Upper lobe of left lung (tissue), 6 donors: ENCODE measurements around the gene TNS3. TPM values are rescaled to one million over a fixed set of nuclear protein-coding genes. Genes with fewer than 3 reads are reported as not detected.
"Not testable (repeated sequence)": the region's sequence is repeated elsewhere in the genome, so short reads cannot be mapped to it uniquely, and the experiment has no call there.

Experiments
- ATAC-seq, 2 donors: fragments of 200-7000 bp; cut with Tn5 transposase; one replicate each; pipeline ENCODE4 v1.9.1; 2022; ENCODE audit warnings: mild to moderate bottlenecking in 2 of 2, moderate library complexity in 2 of 2; ENCODE audit not compliant: low FRiP score in 2 of 2
- DNase-seq, 2 donors: peaks; one replicate each; pipeline ENCODE4 v3.0.0-alpha.2; 2019 to 2020
- H3K27ac ChIP-seq, 4 donors: fragments of 200-600 bp; sonication (generic); one replicate each; pipeline ENCODE4 v1.5.1; 2016 to 2019
- H3K27me3 ChIP-seq, 4 donors: fragments of 200-600 bp; sonication (generic); one replicate each; pipeline ENCODE4 v1.5.1; 2017 to 2019
- H3K36me3 ChIP-seq, 4 donors: fragments of 200-600 bp; sonication (generic); one replicate each; pipeline ENCODE4 v1.5.1; 2016 to 2019
- H3K4me1 ChIP-seq, 4 donors: fragments of 200-600 bp; sonication (generic); one replicate each; pipeline ENCODE4 v1.5.1; 2018 to 2019
- H3K4me3 ChIP-seq, 4 donors: fragments of 200-600 bp; sonication (generic); one replicate each; pipeline ENCODE4 v1.5.1; 2017 to 2019; ENCODE audit warnings: mild to moderate bottlenecking in 2 of 4, moderate library complexity in 1 of 4
- H3K9me3 ChIP-seq, 4 donors: fragments of 200-600 bp; sonication (generic); one replicate each; pipeline ENCODE4 v1.5.1; 2018 to 2019
- CTCF ChIP-seq, 6 experiments: fragments of 450-650 bp in 4 of 6; fragments of 200-600 bp in 2 of 6; sonication (generic) in 2 of 6; IDR thresholded peaks; one replicate each; pipeline ENCODE4 v1.5.1; 2016 to 2019; ENCODE audit warnings: antibody characterized with exemption in 6 of 6
- EP300 ChIP-seq, 4 donors: sonication (generic); formaldehyde crosslinking; IDR thresholded peaks; one replicate each; pipeline ENCODE4 v1.5.1; 2017; ENCODE audit warnings: antibody characterized with exemption in 4 of 4, control low read depth in 2 of 4
- POLR2A ChIP-seq, 4 donors: fragments of 450-650 bp; IDR thresholded peaks; one replicate each; pipeline ENCODE4 v1.5.1; 2016 to 2017; ENCODE audit warnings: antibody characterized with exemption in 4 of 4, mild to moderate bottlenecking in 2 of 4
- POLR2AphosphoS5 ChIP-seq, 2 donors: sonication (generic); formaldehyde crosslinking; IDR thresholded peaks; one replicate each; pipeline ENCODE4 v1.5.1; 2017; ENCODE audit warnings: antibody characterized with exemption in 2 of 2
- WGBS, 2 donors: methylation state at CpG; one replicate each; pipeline ENCODE4 v1.1.5; 2017 to 2018; 5-methylcytosine and 5-hydroxymethylcytosine counted together
- total RNA-seq, 6 donors: library from RNA; depleted of rRNA in 4 of 6; stranded (reverse); fragments of >200 nt in 4 of 6; gene quantifications; one replicate each; pipeline versions ENCODE4 v1.1.0 to v1.2.1, GENCODE V29; 2016 to 2021
- donor health status: DM: no; HTN: no; CAD: no; lungs with moderate emphysema.
- donor health status: DM: no; HTN: yes; CAD: no; lungs with severe emphysema.

The TNS3 gene
- total RNA-seq, 6 donors from 2014 or later: 90.6 to 266 (median 143) TPM

DNA sequence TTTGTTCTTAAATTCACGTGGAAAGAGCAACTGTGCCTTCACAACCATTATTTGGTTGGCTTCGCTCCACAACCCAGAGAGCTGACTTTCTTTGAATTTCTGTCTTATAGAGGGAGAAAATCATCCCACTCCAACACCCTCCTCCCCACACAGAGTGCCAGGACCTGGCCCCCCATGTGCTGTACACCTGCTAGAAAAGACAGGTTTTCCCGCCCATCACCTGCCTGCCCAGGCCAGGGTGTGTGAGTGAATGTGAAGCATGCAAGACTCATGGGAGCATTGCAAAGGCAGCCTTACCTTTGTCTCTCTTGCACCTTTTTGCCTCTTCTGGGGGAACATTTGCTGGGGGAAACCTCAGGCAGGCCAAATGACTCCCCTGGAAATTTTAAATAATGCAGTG lies 319.0 kb downstream of the TNS3 start:
- no peak for ATAC-seq
- no peak for TF ChIP-seq EP300 (IDR thresholded peaks at IDR 0.05)
- no peak for TF ChIP-seq POLR2A (IDR thresholded peaks at IDR 0.05)
- no peak for TF ChIP-seq POLR2AphosphoS5 (IDR thresholded peaks at IDR 0.05)
- TF ChIP-seq CTCF (IDR thresholded peaks at IDR 0.05): no peak
- Histone ChIP-seq H3K27ac (no peak overlapping the region), H3K4me1 (peaks cover 3 to 12% (median 9%) of the 10 kb centered on the region in 4 donors), H3K4me3 (no peak overlapping the region), H3K9me3 (no peaks in the 10 kb centered on the region), H3K36me3 (no peaks in the 10 kb centered on the region), H3K27me3 (no peaks in the 10 kb centered on the region)
- WGBS, 2 donors: 89 to 93% methylated on average over 3 of the region's 3 CpGs
- DNase-seq: no peak

DNA sequence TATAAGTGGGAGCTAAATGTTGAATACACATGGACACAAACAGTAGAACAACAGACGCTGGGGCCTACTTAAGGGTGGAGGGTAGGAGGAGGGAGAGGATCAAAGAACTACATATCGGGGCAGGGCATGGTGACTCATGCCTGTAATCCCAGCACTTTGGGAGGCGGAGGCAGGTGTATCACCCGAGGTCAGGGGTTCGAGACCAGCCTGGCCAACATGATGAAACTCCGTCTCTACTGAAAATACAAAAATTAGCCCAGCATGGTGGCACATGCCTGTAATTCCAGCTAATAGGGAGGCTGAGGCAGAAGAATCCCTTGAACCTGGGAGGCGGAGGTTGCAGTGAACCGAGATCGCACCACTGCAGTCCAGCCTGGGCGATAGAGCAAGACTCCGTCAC lies 319.8 kb downstream of the TNS3 start:
- H3K27me3 ChIP-seq, H3K9me3 ChIP-seq, ATAC-seq, H3K27ac ChIP-seq, H3K36me3 ChIP-seq, DNase-seq, H3K4me3 ChIP-seq: not testable (repeated sequence)
- WGBS, 2 donors: 93 to 96% methylated on average over 11 of the region's 11 CpGs
- peaks cover 3 to 12% (median 8%) of the 10 kb centered on the region in 4 donors for H3K4me1 ChIP-seq

- Histone ChIP-seq H3K4me3 (no peak overlapping the region), H3K9me3 (no peaks in the 10 kb centered on the region), H3K36me3 (no peaks in the 10 kb centered on the region), H3K27me3 (no peaks in the 10 kb centered on the region), H3K4me1 (no peaks in the 10 kb centered on the region), H3K27ac (no peak overlapping the region)
- ATAC-seq (no peak), DNase-seq (no peak)
- TF ChIP-seq POLR2A (IDR thresholded peaks at IDR 0.05) (no peak), EP300 (IDR thresholded peaks at IDR 0.05) (no peak), POLR2AphosphoS5 (IDR thresholded peaks at IDR 0.05) (no peak), CTCF (IDR thresholded peaks at IDR 0.05) (no peak)
- 96 to 100% methylated on average over 1 of the region's 1 CpG for WGBS, 2 donors
Observed at GRCh38 chr7:47260270-47260669, 321.6 kb downstream of the TNS3 start.

GRCh38 chr7:47259682-47260081 lies 322.2 kb downstream of the TNS3 start:
- no peaks in the 10 kb centered on the region for H3K9me3 ChIP-seq
- H3K27ac ChIP-seq: no peak overlapping the region
- DNase-seq (no peak), ATAC-seq (no peak)
- H3K27me3 ChIP-seq: no peaks in the 10 kb centered on the region
- H3K4me3 ChIP-seq: no peak overlapping the region
- no peak for TF ChIP-seq POLR2A (IDR thresholded peaks at IDR 0.05)
- no peak for TF ChIP-seq EP300 (IDR thresholded peaks at IDR 0.05)
- TF ChIP-seq CTCF (IDR thresholded peaks at IDR 0.05): no peak
- no peaks in the 10 kb centered on the region for H3K36me3 ChIP-seq
- H3K4me1 ChIP-seq: peaks cover 4 to 6% (median 4%) of the 10 kb centered on the region in 4 donors
- WGBS, 2 donors: 94 to 100% methylated on average over 2 of the region's 2 CpGs

DNA sequence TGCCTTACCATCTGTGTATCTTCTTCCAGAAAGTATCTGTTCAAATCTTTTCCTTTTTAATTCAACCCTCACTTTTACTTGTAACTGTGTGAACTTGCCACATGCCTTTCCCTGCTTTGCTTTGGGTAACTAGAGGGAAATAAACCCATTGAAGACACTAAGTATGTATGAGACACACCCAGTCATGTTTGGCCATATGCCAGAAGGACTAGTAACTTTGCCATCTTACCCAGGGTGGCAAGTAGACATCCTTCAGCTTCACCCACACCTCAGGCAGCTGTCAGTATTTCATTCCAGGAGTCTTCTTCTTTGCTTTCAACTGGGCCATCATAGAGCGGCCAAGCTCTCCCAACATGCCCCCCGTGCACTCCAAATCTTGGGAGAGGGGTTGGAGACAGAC lies 323.1 kb downstream of the TNS3 start:
- WGBS, 2 donors: 92 to 94% methylated on average over 2 of the region's 2 CpGs
- no peak for TF ChIP-seq CTCF (IDR thresholded peaks at IDR 0.05)
- TF ChIP-seq POLR2A (IDR thresholded peaks at IDR 0.05): no peak
- TF ChIP-seq POLR2AphosphoS5 (IDR thresholded peaks at IDR 0.05): no peak
- TF ChIP-seq EP300 (IDR thresholded peaks at IDR 0.05): no peak
- H3K27ac ChIP-seq: no peak overlapping the region
- peaks cover 8 to 15% (median 11%) of the 10 kb centered on the region in 4 donors for H3K4me1 ChIP-seq
- H3K4me3 ChIP-seq: no peak overlapping the region
- ATAC-seq (no peak), DNase-seq (no peak)
- H3K36me3 ChIP-seq: no peaks in the 10 kb centered on the region
- H3K9me3 ChIP-seq: no peaks in the 10 kb centered on the region
- H3K27me3 ChIP-seq: no peaks in the 10 kb centered on the region
